GM12878 (cell line): ENCODE results near the gene KDM2A. TPM values are rescaled to one million over a fixed set of nuclear protein-coding genes. Genes with fewer than 3 reads are reported as not detected.
"Not testable (repeated sequence)": the region's sequence is repeated elsewhere in the genome, so short reads cannot be mapped to it uniquely, and the experiment has no call there.

Experiments used
- ATAC-seq: fragments of 200-7000 bp; cut with Tn5 transposase; 3 replicates; pipeline ENCODE4 v1.9.1; 2020; ENCODE audit warnings: mild to moderate bottlenecking, moderate library complexity
- BruUV-seq: library from RNA; stranded (reverse); fragments of 400-500 nt; replicated peaks from 2 replicates; lab custom pipeline; 2021; lab: Mats Ljungman, UMichigan
- CTCF ChIA-PET: fragments of 300-600 bp; sonication (Branson Sonifier 250); formaldehyde crosslinking; extraction: SDS; loops from one replicate; lab custom pipeline; 2021; ENCODE audit warnings: inconsistent platforms; lab: Yijun Ruan, JAX
- POLR2A ChIA-PET: fragments of 350-600 bp; formaldehyde crosslinking; extraction: SDS; loops from one replicate; lab custom pipeline; 2021; ENCODE audit warnings: inconsistent platforms; lab: Charles Lee
- RAD21 ChIA-PET: fragments of 300-600 bp; sonication (Branson Sonifier 250); formaldehyde crosslinking; loops from one replicate; lab custom pipeline; 2023; ENCODE audit warnings: antibody characterized with exemption; ENCODE audit not compliant: unreplicated experiment; lab: Charles Lee
- SMC1A ChIA-PET: fragments of 300-600 bp; sonication (Branson Sonifier 250); formaldehyde crosslinking; loops from one replicate; lab custom pipeline; 2023; ENCODE audit not compliant: unreplicated experiment, uncharacterized antibody; lab: Charles Lee
- DNase-seq: peaks from one replicate; pipeline ENCODE4 v3.0.0-alpha.2; 2011; ENCODE audit warnings: low read depth, low spot score
- FAIRE-seq: peaks from 3 replicates; lab custom pipeline; 2011; peaks lifted over from hg19 to GRCh38; lab: Jason Lieb, UNC
- H2AFZ ChIP-seq: 2 replicates; pipeline ENCODE4 v1.6.0; 2011; ENCODE audit warnings: low read depth, low read length, control low read depth; ENCODE audit not compliant: control insufficient read depth
- H3K27ac ChIP-seq: 2 replicates; pipeline ENCODE4 v1.5.1; 2011; ENCODE audit warnings: control low read depth; ENCODE audit not compliant: control insufficient read depth, insufficient read depth
- H3K27me3 ChIP-seq, 2 experiments: replicated peaks in 1 of 2; 2 replicates each; pipeline versions ENCODE4 v1.6.0 to v1.6.1; 2011; ENCODE audit warnings: low read length in 1 of 2; ENCODE audit not compliant: control insufficient read depth in 2 of 2, insufficient read depth in 2 of 2
- H3K36me3 ChIP-seq, 2 experiments: 2 replicates each; pipeline ENCODE4 v1.5.1; 2011; ENCODE audit warnings: low read length in 1 of 2; ENCODE audit not compliant: control insufficient read depth in 2 of 2, insufficient read depth in 2 of 2
- H3K4me1 ChIP-seq: 2 replicates; pipeline ENCODE4 v1.6.1; 2011; ENCODE audit warnings: mild to moderate bottlenecking, low read length, moderate library complexity, mixed read lengths; ENCODE audit not compliant: control insufficient read depth, insufficient read depth
- H3K4me2 ChIP-seq: 2 replicates; pipeline ENCODE4 v1.6.0; 2011; ENCODE audit warnings: control low read depth; ENCODE audit not compliant: control insufficient read depth, insufficient read depth
- H3K4me3 ChIP-seq: fragments of 200-600 bp; sonication (generic); 2 replicates; pipeline ENCODE4 v1.5.1; 2016
- H3K79me2 ChIP-seq: 2 replicates; pipeline ENCODE4 v1.6.0; 2011; ENCODE audit warnings: low read length; ENCODE audit not compliant: control insufficient read depth, insufficient read depth
- H3K9ac ChIP-seq: 2 replicates; pipeline ENCODE4 v1.8.0; 2011; ENCODE audit warnings: low read length, control low read depth, mixed read lengths; ENCODE audit not compliant: control insufficient read depth, insufficient read depth
- H3K9me3 ChIP-seq: replicated peaks from 3 replicates; pipeline ENCODE4 v1.5.1; 2011; ENCODE audit warnings: mild to moderate bottlenecking, low read length; ENCODE audit not compliant: control insufficient read depth, insufficient read depth
- H4K20me1 ChIP-seq: 2 replicates; pipeline ENCODE4 v1.6.0; 2011; ENCODE audit not compliant: control insufficient read depth, insufficient read depth
- BHLHE40 ChIP-seq, 2 experiments: fragments of 450-650 bp in 1 of 2; IDR thresholded peaks; 2 replicates each; pipeline ENCODE4 v1.6.1; 2011 to 2017; ENCODE audit warnings: low read depth in 2 of 2, borderline replicate concordance in 1 of 2, improper control_type of control experiment in 1 of 2, low read length in 1 of 2, mild to moderate bottlenecking in 1 of 2
- FOS ChIP-seq: IDR thresholded peaks from 3 replicates; pipeline ENCODE4 v1.6.1; 2011; ENCODE audit warnings: borderline replicate concordance; ENCODE audit not compliant: insufficient read length; ENCODE audit errors: extremely low read depth
- NFIC ChIP-seq: IDR thresholded peaks from 2 replicates; pipeline ENCODE4 v1.6.1; 2012; ENCODE audit warnings: low read depth, mild to moderate bottlenecking, inconsistent platforms, low read length, moderate library complexity
- NR2C1 ChIP-seq: fragments of 450-650 bp; IDR thresholded peaks from 2 replicates; pipeline ENCODE4 v1.6.1; 2017; ENCODE audit warnings: antibody characterized with exemption, mild to moderate bottlenecking, moderate library complexity
- ZNF274 ChIP-seq: IDR thresholded peaks from one replicate; pipeline ENCODE4 v1.8.0; 2011; ENCODE audit not compliant: insufficient read length, insufficient read depth
- WGBS: methylation state at CpG from one replicate; pipeline ENCODE4 v1.1.6; 2016; ENCODE audit warnings: low lambda C conversion rate; ENCODE audit not compliant: insufficient replicate concordance, insufficient coverage; ENCODE audit errors: missing lambda C conversion rate; 5-methylcytosine and 5-hydroxymethylcytosine counted together
- in situ Hi-C: fragments of 300-500 bp; cut with MboI; formaldehyde crosslinking; loops from 9 replicates; pipeline ENCODE4 v1.14.3; 2018; ENCODE audit warnings: mixed read lengths
- intact Hi-C: fragments of 100-400 bp; cut with micrococcal nuclease; formaldehyde crosslinking; loops from one replicate; pipeline ENCODE4 v1.14.2; 2022; ENCODE audit not compliant: unreplicated experiment
- polyA plus RNA-seq, 11 experiments: library from polyadenylated mRNA; depleted of rRNA in 4 of 11; unstranded in 6 of 11; stranded (reverse) in 5 of 11; fragments of >200 nt; fragmentation: Nextera tagmentation in 4 of 11; fragmentation: Illumina TruSeq in 1 of 11; extraction: Ambion mirVana in 4 of 11; extraction: Trizol in 1 of 11; gene quantifications; 1 replicate in 1 of 11; 2 replicates in 10 of 11; pipeline versions ENCODE4 v1.2.1 to v1.2.3, GENCODE V29; 2011 to 2016; ENCODE audit warnings: inconsistent platforms in 2 of 11, missing spikeins in 2 of 11, low read depth in 1 of 11
- total RNA-seq, 4 experiments: library from RNA; depleted of rRNA in 3 of 4; stranded (reverse); fragments of >200 nt in 3 of 4; fragmentation: Illumina TruSeq in 1 of 4; extraction: Trizol in 1 of 4; gene quantifications; 2 replicates each; pipeline versions ENCODE4 v1.2.1 to v1.2.3, GENCODE V29; 2013 to 2021
- TF ChIP-seq, protein P1 (sequence below): IDR thresholded peaks from 2 replicates; pipeline ENCODE4 v1.6.1; 2011; ENCODE audit warnings: borderline replicate concordance, low read depth, mild to moderate bottlenecking, moderate library complexity, mixed read lengths, low read length; ENCODE audit not compliant: insufficient read depth; ENCODE audit errors: extremely low read length
- TF ChIP-seq, protein P2 (sequence below): fragments of 450-650 bp; IDR thresholded peaks from 2 replicates; pipeline ENCODE4 v1.6.1; 2016; ENCODE audit warnings: mild to moderate bottlenecking, moderate library complexity, borderline replicate concordance

Gene KDM2A
- total and polyA plus RNA-seq, 10 of the 15 experiments (the other 5 are each of a cell fraction or from before 2014, with no cell fraction given): 10.5 to 69.3 (median 41.6) TPM

DNA sequence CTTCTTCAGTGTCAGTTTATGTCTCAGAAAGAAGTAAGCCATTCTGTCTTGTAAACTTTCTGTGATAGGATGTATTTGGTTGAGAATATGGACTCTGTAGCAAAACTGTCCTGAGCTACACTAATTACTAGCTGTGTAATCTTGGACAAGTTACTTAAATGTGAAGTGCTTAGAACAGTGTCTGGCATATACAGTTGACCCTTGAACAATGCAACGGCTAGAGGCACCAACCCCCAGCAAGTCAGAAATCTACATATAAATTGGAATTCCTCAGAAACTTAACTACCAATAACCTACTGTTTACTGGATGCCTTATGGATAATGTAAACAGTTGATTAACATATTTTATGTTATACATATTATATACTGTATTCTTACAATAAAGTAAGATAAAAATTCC, 78.5 kb downstream of the KDM2A start (continued):
- TF ChIP-seq FOS (no peak), ZNF274 (no peak), NFIC (no peak), NR2C1 (no peak), BHLHE40 (IDR thresholded peaks at IDR 0.05; ENCODE audit: borderline replicate concordance in 1 of 2, low read depth in 2 of 2, low read length in 1 of 2) (no peak)
- TF ChIP-seq, protein P1, sequence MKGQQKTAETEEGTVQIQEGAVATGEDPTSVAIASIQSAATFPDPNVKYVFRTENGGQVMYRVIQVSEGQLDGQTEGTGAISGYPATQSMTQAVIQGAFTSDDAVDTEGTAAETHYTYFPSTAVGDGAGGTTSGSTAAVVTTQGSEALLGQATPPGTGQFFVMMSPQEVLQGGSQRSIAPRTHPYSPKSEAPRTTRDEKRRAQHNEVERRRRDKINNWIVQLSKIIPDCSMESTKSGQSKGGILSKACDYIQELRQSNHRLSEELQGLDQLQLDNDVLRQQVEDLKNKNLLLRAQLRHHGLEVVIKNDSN: no peak
- TF ChIP-seq, protein P2, sequence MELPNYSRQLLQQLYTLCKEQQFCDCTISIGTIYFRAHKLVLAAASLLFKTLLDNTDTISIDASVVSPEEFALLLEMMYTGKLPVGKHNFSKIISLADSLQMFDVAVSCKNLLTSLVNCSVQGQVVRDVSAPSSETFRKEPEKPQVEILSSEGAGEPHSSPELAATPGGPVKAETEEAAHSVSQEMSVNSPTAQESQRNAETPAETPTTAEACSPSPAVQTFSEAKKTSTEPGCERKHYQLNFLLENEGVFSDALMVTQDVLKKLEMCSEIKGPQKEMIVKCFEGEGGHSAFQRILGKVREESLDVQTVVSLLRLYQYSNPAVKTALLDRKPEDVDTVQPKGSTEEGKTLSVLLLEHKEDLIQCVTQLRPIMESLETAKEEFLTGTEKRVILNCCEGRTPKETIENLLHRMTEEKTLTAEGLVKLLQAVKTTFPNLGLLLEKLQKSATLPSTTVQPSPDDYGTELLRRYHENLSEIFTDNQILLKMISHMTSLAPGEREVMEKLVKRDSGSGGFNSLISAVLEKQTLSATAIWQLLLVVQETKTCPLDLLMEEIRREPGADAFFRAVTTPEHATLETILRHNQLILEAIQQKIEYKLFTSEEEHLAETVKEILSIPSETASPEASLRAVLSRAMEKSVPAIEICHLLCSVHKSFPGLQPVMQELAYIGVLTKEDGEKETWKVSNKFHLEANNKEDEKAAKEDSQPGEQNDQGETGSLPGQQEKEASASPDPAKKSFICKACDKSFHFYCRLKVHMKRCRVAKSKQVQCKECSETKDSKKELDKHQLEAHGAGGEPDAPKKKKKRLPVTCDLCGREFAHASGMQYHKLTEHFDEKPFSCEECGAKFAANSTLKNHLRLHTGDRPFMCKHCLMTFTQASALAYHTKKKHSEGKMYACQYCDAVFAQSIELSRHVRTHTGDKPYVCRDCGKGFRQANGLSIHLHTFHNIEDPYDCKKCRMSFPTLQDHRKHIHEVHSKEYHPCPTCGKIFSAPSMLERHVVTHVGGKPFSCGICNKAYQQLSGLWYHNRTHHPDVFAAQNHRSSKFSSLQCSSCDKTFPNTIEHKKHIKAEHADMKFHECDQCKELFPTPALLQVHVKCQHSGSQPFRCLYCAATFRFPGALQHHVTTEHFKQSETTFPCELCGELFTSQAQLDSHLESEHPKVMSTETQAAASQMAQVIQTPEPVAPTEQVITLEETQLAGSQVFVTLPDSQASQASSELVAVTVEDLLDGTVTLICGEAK: no peak

DNA sequence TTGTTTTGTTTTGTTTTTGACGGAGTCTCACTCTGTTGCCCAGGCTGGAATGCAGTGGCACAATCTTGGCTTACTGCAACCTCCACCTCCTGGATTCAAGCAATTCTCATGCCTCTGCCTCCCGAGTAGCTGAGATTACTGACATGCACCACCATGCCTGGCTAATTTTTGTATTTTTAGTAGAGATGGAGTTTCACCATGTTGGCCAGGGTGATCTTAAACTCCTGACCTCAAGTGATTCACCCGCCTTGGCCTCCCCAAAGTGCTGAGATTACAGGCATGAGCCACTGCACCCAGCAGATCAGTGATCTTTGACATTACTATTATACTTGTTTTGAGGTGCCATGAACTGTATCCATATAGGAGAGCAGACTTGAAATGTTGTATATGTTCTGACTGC, 79.7 kb downstream of the KDM2A start:
- H2AFZ ChIP-seq, DNase-seq, BruUV-seq, H3K4me3 ChIP-seq, SMC1A ChIA-PET, FAIRE-seq, H3K27ac ChIP-seq, H3K9ac ChIP-seq, H3K27me3 ChIP-seq, in situ Hi-C loops, ATAC-seq, H3K9me3 ChIP-seq, intact Hi-C loops, H3K4me1 ChIP-seq, H3K79me2 ChIP-seq, H4K20me1 ChIP-seq, H3K4me2 ChIP-seq, RAD21 ChIA-PET: not testable (repeated sequence)
- CTCF ChIA-PET: interaction anchor here (0.6 to 1.0 kb wide), 2 partner anchors 18 to 110 kb away, joined by 3 read pairs; no protein-coding TSS in a partner anchor
- WGBS: 72% methylated on average over 3 of the region's 3 CpGs
- POLR2A ChIA-PET: interaction anchor here (0.7 kb wide), 1 partner anchor 44 kb away, joined by 3 read pairs; no protein-coding TSS in a partner anchor
- H3K36me3 ChIP-seq: peaks cover 0 to 17% of the 10 kb centered on the region in 2 experiments
